Measurements from ENCODE around the gene RBBP8NL.

DNA sequence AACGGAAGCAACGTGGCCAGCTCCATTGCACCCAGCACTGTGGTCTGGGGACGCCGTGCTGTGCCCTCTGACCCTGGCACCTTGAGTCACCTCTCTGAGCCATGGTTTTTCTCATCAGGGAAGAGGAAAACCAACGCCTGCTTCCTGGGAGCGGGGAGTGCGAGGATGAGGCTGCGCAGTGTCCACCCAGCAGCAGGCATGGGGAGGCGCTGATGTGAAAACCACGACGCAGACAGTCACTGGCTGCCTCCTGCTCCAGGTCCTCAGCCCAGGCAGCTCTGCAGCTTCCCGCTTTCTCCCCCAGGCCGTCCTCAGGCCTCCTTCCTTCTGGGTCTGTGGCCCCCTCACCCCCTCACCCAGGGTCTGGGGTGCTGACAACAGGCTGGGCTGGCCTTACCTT, 34.5 kb upstream of the RBBP8NL start:
- TF ChIP-seq ARNTL (CRISPR knock-in tag; IDR thresholded peaks at IDR 0.05; ENCODE audit: borderline replicate concordance, low read depth) (no peak), ZNF565 (CRISPR knock-in tag; conservative IDR thresholded peaks at IDR 0.05; ENCODE audit: low read depth) (no peak)

Measured in SK-N-SH treated with all-trans-retinoic acid at 6 μM for 48 hours (cell line).